Endothelial cell of umbilical vein (primary cell): Measurements from ENCODE around the gene SMAD9. TPM values are rescaled to one million over a fixed set of nuclear protein-coding genes. Genes with fewer than 3 reads are reported as not detected.

ENCODE experiments used
- BruUV-seq: library from RNA; stranded (reverse); fragments of 400-500 nt; replicated peaks from 2 replicates; lab custom pipeline; 2021; lab: Mats Ljungman, UMichigan
- CTCF ChIA-PET: fragments of 300-600, 350-600 bp; sonication (Branson Sonifier 250); formaldehyde crosslinking; loops from one replicate; lab custom pipeline; 2021; ENCODE audit warnings: antibody characterized with exemption, inconsistent platforms; lab: Charles Lee
- POLR2A ChIA-PET: fragments of 300-600, 350-600 bp; sonication (Branson Sonifier 250); formaldehyde crosslinking; loops from one replicate; lab custom pipeline; 2021; ENCODE audit warnings: antibody characterized with exemption, inconsistent platforms; lab: Charles Lee
- DNase-seq: peaks from one replicate; pipeline ENCODE4 v3.0.0-alpha.2; 2011; ENCODE audit warnings: low read depth, low spot score
- FAIRE-seq: peaks from 2 replicates; lab custom pipeline; 2011; peaks lifted over from hg19 to GRCh38; lab: Jason Lieb, UNC
- H2AFZ ChIP-seq: 2 replicates; pipeline ENCODE4 v1.6.0; 2012; ENCODE audit warnings: low read depth, low read length, control low read depth, inconsistent platforms
- H3K27ac ChIP-seq: 2 replicates; pipeline ENCODE4 v1.5.1; 2011; ENCODE audit warnings: low read depth, mild to moderate bottlenecking, control low read depth, low read length, moderate library complexity; ENCODE audit not compliant: insufficient read depth
- H3K27me3 ChIP-seq, 2 experiments: 2 replicates each; pipeline versions ENCODE4 v1.6.0 to v1.6.1; 2011; ENCODE audit warnings: low read length in 2 of 2, mixed read lengths in 1 of 2; ENCODE audit not compliant: control insufficient read depth in 2 of 2, insufficient read depth in 2 of 2
- H3K36me3 ChIP-seq, 2 experiments: 2 replicates in 1 of 2; 3 replicates in 1 of 2; pipeline ENCODE4 v1.5.1; 2011; ENCODE audit warnings: low read length in 2 of 2, mild to moderate bottlenecking in 1 of 2, moderate library complexity in 1 of 2; ENCODE audit not compliant: control insufficient read depth in 2 of 2, insufficient read depth in 2 of 2; ENCODE audit errors: extremely low read depth in 1 of 2
- H3K4me1 ChIP-seq: 3 replicates; pipeline ENCODE4 v1.5.1; 2011; ENCODE audit warnings: mild to moderate bottlenecking, low read length; ENCODE audit not compliant: control insufficient read depth, insufficient read depth; ENCODE audit errors: extremely low read depth
- H3K4me2 ChIP-seq: 2 replicates; pipeline ENCODE4 v1.6.1; 2011; ENCODE audit warnings: low read length, control low read depth, mixed read lengths; ENCODE audit not compliant: insufficient read depth
- H3K4me3 ChIP-seq, 3 experiments: fragments of 200-600 bp in 1 of 3; sonication (generic), shearing (Covaris generic) in 1 of 3; replicated peaks in 1 of 3; 2 replicates each; pipeline ENCODE4 v1.5.1; 2011 to 2016; ENCODE audit warnings: control low read depth in 3 of 3, low read length in 3 of 3, mild to moderate bottlenecking in 2 of 3, inconsistent platforms in 1 of 3, low read depth in 1 of 3, moderate library complexity in 1 of 3; ENCODE audit not compliant: insufficient read depth in 1 of 3
- H3K79me2 ChIP-seq: 2 replicates; pipeline ENCODE4 v1.6.0; 2012; ENCODE audit warnings: low read length, inconsistent platforms; ENCODE audit not compliant: control insufficient read depth, insufficient read depth
- H3K9ac ChIP-seq: replicated peaks from 2 replicates; pipeline ENCODE3; 2011; ENCODE audit warnings: low read length, control low read depth; ENCODE audit not compliant: insufficient read depth; ENCODE audit errors: extremely low read depth
- H3K9me1 ChIP-seq: replicated peaks from 3 replicates; pipeline ENCODE4 v1.6.0; 2011; ENCODE audit warnings: mild to moderate bottlenecking, low read length; ENCODE audit not compliant: control insufficient read depth, insufficient read depth; ENCODE audit errors: extremely low read depth
- H3K9me3 ChIP-seq: replicated peaks from 2 replicates; pipeline ENCODE4 v1.5.1; 2012; ENCODE audit warnings: low read length, inconsistent platforms; ENCODE audit not compliant: control insufficient read depth, insufficient read depth
- H4K20me1 ChIP-seq: replicated peaks from 2 replicates; pipeline ENCODE3; 2011; ENCODE audit warnings: mild to moderate bottlenecking, low read length; ENCODE audit not compliant: control insufficient read depth, insufficient read depth; ENCODE audit errors: extremely low read depth
- CTCF ChIP-seq, 2 donors: IDR thresholded peaks; 1 replicate in 1 of 2; 2 replicates in 1 of 2; pipeline ENCODE4 v1.5.1; 2011; ENCODE audit warnings: low read length in 2 of 2, mild to moderate bottlenecking in 2 of 2, moderate library complexity in 2 of 2, control low read depth in 1 of 2, inconsistent platforms in 1 of 2, low read depth in 1 of 2; ENCODE audit not compliant: insufficient read depth in 1 of 2; ENCODE audit errors: extremely low read depth in 1 of 2
- EZH2 ChIP-seq: IDR thresholded peaks from 2 replicates; pipeline ENCODE4 v1.6.1; 2012; ENCODE audit warnings: borderline replicate concordance, low read depth, mild to moderate bottlenecking, moderate library complexity, low read length, inconsistent platforms; ENCODE audit not compliant: severe bottlenecking
- FOS ChIP-seq: IDR thresholded peaks from 2 replicates; pipeline ENCODE4 v1.6.1; 2011; ENCODE audit warnings: mild to moderate bottlenecking, low read length, moderate library complexity, borderline replicate concordance; ENCODE audit not compliant: insufficient read depth
- GATA2 ChIP-seq: IDR thresholded peaks from 2 replicates; pipeline ENCODE4 v1.7.0; 2011; ENCODE audit warnings: low read depth, mild to moderate bottlenecking, moderate library complexity, mixed read lengths, low read length; ENCODE audit not compliant: insufficient read length, insufficient read depth
- JUN ChIP-seq: IDR thresholded peaks from 2 replicates; pipeline ENCODE4 v1.6.1; 2011; ENCODE audit warnings: borderline replicate concordance, low read depth; ENCODE audit not compliant: insufficient read length, insufficient read depth
- MAX ChIP-seq: IDR thresholded peaks from 2 replicates; pipeline ENCODE4 v1.6.1; 2011; ENCODE audit not compliant: insufficient read depth, insufficient read length
- MYC ChIP-seq: IDR thresholded peaks from one replicate; pipeline ENCODE4 v1.6.1; 2011; ENCODE audit warnings: mild to moderate bottlenecking, low read depth, low read length
- POLR2A ChIP-seq: IDR thresholded peaks from 2 replicates; pipeline ENCODE4 v1.6.1; 2012; ENCODE audit warnings: low read depth, mild to moderate bottlenecking, control low read depth, low read length
- POLR2AphosphoS5 ChIP-seq: IDR thresholded peaks from 2 replicates; pipeline ENCODE4 v1.6.1; 2012; ENCODE audit warnings: low read depth, mild to moderate bottlenecking, control low read depth, low read length, moderate library complexity; ENCODE audit not compliant: insufficient read depth
- dilution Hi-C: fragments of 300-500 bp; cut with MboI; formaldehyde crosslinking; loops from one replicate; pipeline ENCODE4 v1.15.0; 2019; ENCODE audit warnings: low sequenced_read_pairs; ENCODE audit not compliant: extremely low pct_ligation_motif_present
- intact Hi-C: fragments of 100-400 bp; cut with micrococcal nuclease; formaldehyde crosslinking; loops from one replicate; pipeline ENCODE4 v1.10.0; 2022
- polyA plus RNA-seq, 4 experiments: library from polyadenylated mRNA; depleted of rRNA in 3 of 4; stranded (reverse) in 3 of 4; unstranded in 1 of 4; fragments of >200 nt; gene quantifications; 2 replicates each; pipeline versions ENCODE4 v1.2.1 to v1.2.3, GENCODE V29; 2011 to 2012; ENCODE audit warnings: missing spikeins in 1 of 4
- total RNA-seq: library from RNA; stranded (reverse); gene quantifications from 2 replicates; pipeline ENCODE4 v1.2.3, GENCODE V29; 2021

Gene SMAD9
- total and polyA plus RNA-seq, 2 donors (not counting 3 experiments of a cell fraction or from before 2014, with no cell fraction given): 2.2 to 4.2 TPM

- CTCF ChIA-PET: interaction anchor here (0.9 to 1.9 kb wide), 5 partner anchors 8 to 101 kb away, joined by 4 to 11 read pairs (median 4); no protein-coding TSS in a partner anchor
- peaks cover 4 to 9% of the 10 kb centered on the region in 2 experiments for H3K36me3 ChIP-seq
- POLR2A ChIA-PET: no interaction called here
Observed at GRCh38 chr13:36959456-36960116, 39.5 kb upstream of the SMAD9 start.

More at GRCh38 chr13:36959456-36960116, 39.5 kb upstream of the SMAD9 start:
- Histone ChIP-seq H3K4me2 (no peak overlapping the region), H3K79me2 (no peaks in the 10 kb centered on the region), H3K4me3 (no peak overlapping the region), H3K9ac (no peak overlapping the region), H2AFZ (no peak overlapping the region), H3K4me1 (peaks cover 12% of the 10 kb centered on the region), H4K20me1 (no peaks in the 10 kb centered on the region), H3K27ac (no peak overlapping the region), H3K27me3 (no peaks in the 10 kb centered on the region), H3K9me1 (no peaks in the 10 kb centered on the region), H3K9me3 (no peaks in the 10 kb centered on the region)
- DNase-seq: no peak
- FAIRE-seq: no peak
- BruUV-seq: no TSS peak
- dilution Hi-C loops (no loop called here), intact Hi-C loops (no loop called here)
- TF ChIP-seq CTCF (IDR thresholded peaks at IDR 0.05; ENCODE audit: extremely low read depth in 1 of 2, insufficient read depth in 1 of 2, low read depth in 1 of 2, low read length in 2 of 2) (no peak), GATA2 (no peak), JUN (no peak), MAX (no peak), POLR2A (no peak), POLR2AphosphoS5 (no peak), MYC (no peak), EZH2 (no peak), FOS (no peak)
